Omental fat pad (tissue), 4 donors: ENCODE measurements around the gene TMEM117. TPM values are rescaled to one million over a fixed set of nuclear protein-coding genes. Genes with fewer than 3 reads are reported as not detected.
"Not testable (repeated sequence)": the region's sequence is repeated elsewhere in the genome, so short reads cannot be mapped to it uniquely, and the experiment has no call there.

Source experiments
- ATAC-seq: fragments of 150-250 bp; one replicate; pipeline ENCODE4 v1.9.1; 2016; ENCODE audit warnings: mild to moderate bottlenecking, moderate library complexity; ENCODE audit not compliant: low FRiP score
- DNase-seq: peaks from one replicate; pipeline ENCODE4 v3.0.0-alpha.2; 2019; ENCODE audit warnings: low spot score
- CTCF ChIP-seq, 3 donors: fragments of 450-650 bp; IDR thresholded peaks; one replicate each; pipeline ENCODE4 v1.5.1; 2016 to 2017; ENCODE audit warnings: antibody characterized with exemption in 3 of 3, mild to moderate bottlenecking in 3 of 3, moderate library complexity in 2 of 3
- total RNA-seq, 4 donors: library from RNA; depleted of rRNA; stranded (reverse); fragments of >200 nt; gene quantifications; one replicate each; pipeline ENCODE4 v1.1.0, GENCODE V29; 2016

TMEM117 gene
- total RNA-seq, 4 donors from 2014 or later = 7.5 to 13.1 (median 8.2) TPM

- ATAC-seq (no peak), DNase-seq (no peak)
- TF ChIP-seq CTCF (IDR thresholded peaks at IDR 0.05) = no peak
Observed at GRCh38 chr12:44034906-44035305, 199.0 kb downstream of the TMEM117 start.

GRCh38 chr12:44036875-44037443 lies 201.1 kb downstream of the TMEM117 start:
- ATAC-seq = peak; percentile 28

GRCh38 chr12:44038411-44038810 lies 202.5 kb downstream of the TMEM117 start:
- ATAC-seq (no peak), DNase-seq (no peak)
- TF ChIP-seq CTCF (IDR thresholded peaks at IDR 0.05) = no peak

More at GRCh38 chr12:44036875-44037443, 201.1 kb downstream of the TMEM117 start:
- TF ChIP-seq CTCF (IDR thresholded peaks at IDR 0.05) = no peak
- no peak for DNase-seq

GRCh38 chr12:44044491-44044890 lies 208.6 kb downstream of the TMEM117 start:
- not testable (repeated sequence) for ATAC-seq, DNase-seq

- no peak for TF ChIP-seq CTCF (IDR thresholded peaks at IDR 0.05)
- no peak for DNase-seq
- no peak for ATAC-seq
Observed at GRCh38 chr12:44046732-44047417, 211.0 kb downstream of the TMEM117 start.

- no peak for ATAC-seq
- TF ChIP-seq CTCF (IDR thresholded peaks at IDR 0.05) = no peak
Observed at GRCh38 chr12:44052554-44052953, 216.7 kb downstream of the TMEM117 start.

GRCh38 chr12:44053549-44054127 lies 217.8 kb downstream of the TMEM117 start:
- no peak for TF ChIP-seq CTCF (IDR thresholded peaks at IDR 0.05)
- ATAC-seq (peak; percentile 93), DNase-seq (no peak)

More at GRCh38 chr12:44052554-44052953, 216.7 kb downstream of the TMEM117 start:
- DNase-seq = no peak
